GM18511 (cell line): ENCODE results near the gene C4BPA.

ENCODE experiments used
- ATAC-seq: cut with Tn5 transposase; IDR thresholded peaks from one replicate; pipeline ENCODE4 v1.9.1; 2021; ENCODE audit warnings: mild to moderate bottlenecking, moderate library complexity; ENCODE audit not compliant: unreplicated experiment

The C4BPA gene

GRCh38 chr1:207112616-207113296, 8.7 kb downstream of the C4BPA start:
- no peak for ATAC-seq

- ATAC-seq: no peak
Measured at GRCh38 chr1:207115269-207115668, 11.2 kb downstream of the C4BPA start.

GRCh38 chr1:207124389-207124788, 20.4 kb downstream of the C4BPA start:
- ATAC-seq: no peak

- ATAC-seq: no peak
Measured at GRCh38 chr1:207128336-207128921, 24.4 kb downstream of the C4BPA start.

GRCh38 chr1:207129053-207129452, 25.0 kb downstream of the C4BPA start:
- ATAC-seq: no peak

GRCh38 chr1:207130252-207131036, 26.4 kb downstream of the C4BPA start:
- ATAC-seq: no peak

GRCh38 chr1:207131163-207131562, 27.1 kb downstream of the C4BPA start:
- ATAC-seq: no peak

GRCh38 chr1:207134581-207134980, 30.5 kb downstream of the C4BPA start:
- ATAC-seq: no peak

GRCh38 chr1:207139616-207140015, 35.6 kb downstream of the C4BPA start:
- no peak for ATAC-seq

GRCh38 chr1:207140536-207140935, 36.5 kb downstream of the C4BPA start:
- no peak for ATAC-seq

- no peak for ATAC-seq
Measured at GRCh38 chr1:207145401-207146058, 41.5 kb downstream of the C4BPA start.

GRCh38 chr1:207151920-207152319, 47.9 kb downstream of the C4BPA start:
- ATAC-seq: no peak

GRCh38 chr1:207152792-207153468, 48.9 kb downstream of the C4BPA start:
- ATAC-seq: no peak

GRCh38 chr1:207155028-207155427, 51.0 kb downstream of the C4BPA start:
- ATAC-seq: no peak

- no peak for ATAC-seq
Measured at GRCh38 chr1:207156095-207156494, 52.1 kb downstream of the C4BPA start.

GRCh38 chr1:207156826-207157225, 52.8 kb downstream of the C4BPA start:
- no peak for ATAC-seq

- ATAC-seq: no peak
Measured at GRCh38 chr1:207164086-207164485, 60.1 kb downstream of the C4BPA start.

- ATAC-seq: no peak
Measured at GRCh38 chr1:207172321-207172720, 68.3 kb downstream of the C4BPA start.

- ATAC-seq: no peak
Measured at GRCh38 chr1:207172885-207173284, 68.9 kb downstream of the C4BPA start.

- ATAC-seq: no peak
Measured at GRCh38 chr1:207173396-207173795, 69.4 kb downstream of the C4BPA start.

GRCh38 chr1:207174913-207175312, 70.9 kb downstream of the C4BPA start:
- ATAC-seq: no peak
